Stimulated activated CD8-positive, alpha-beta memory T cell treated with anti-CD3 and anti-CD28 coated beads, Interleukin-7, amount 100 ng/mL, for 4 hours (primary cell): Measurements from ENCODE around the gene MRTFA.
A peak's percentile ranks its signal among the peaks of the same experiment; 100 is the strongest.

Source experiments
- DNase-seq, 2 donors: peaks; one replicate each; pipeline ENCODE4 v3.0.0-alpha.2; 2020; ENCODE audit warnings: low read depth in 2 of 2

Gene MRTFA

DNA sequence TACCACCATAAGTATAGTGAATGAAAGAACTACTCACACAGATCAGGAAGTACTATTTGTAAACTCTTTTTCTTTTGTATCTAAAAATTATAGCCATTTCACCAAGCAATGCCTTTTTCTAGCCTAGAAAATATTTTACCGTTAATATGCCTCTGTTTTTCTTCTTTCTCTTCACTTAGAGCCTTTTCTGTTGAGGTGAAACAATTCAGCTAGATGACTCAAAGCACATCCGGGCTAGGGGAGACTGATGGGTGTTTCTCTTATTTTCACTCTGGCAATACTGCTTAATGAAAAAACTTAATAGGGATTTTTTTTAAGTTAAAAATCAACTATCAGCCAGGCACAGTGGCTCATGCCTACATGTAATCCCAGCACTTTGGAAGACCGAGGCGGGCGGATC is 172.8 kb downstream of the MRTFA start:
- DNase-seq: no peak

DNA sequence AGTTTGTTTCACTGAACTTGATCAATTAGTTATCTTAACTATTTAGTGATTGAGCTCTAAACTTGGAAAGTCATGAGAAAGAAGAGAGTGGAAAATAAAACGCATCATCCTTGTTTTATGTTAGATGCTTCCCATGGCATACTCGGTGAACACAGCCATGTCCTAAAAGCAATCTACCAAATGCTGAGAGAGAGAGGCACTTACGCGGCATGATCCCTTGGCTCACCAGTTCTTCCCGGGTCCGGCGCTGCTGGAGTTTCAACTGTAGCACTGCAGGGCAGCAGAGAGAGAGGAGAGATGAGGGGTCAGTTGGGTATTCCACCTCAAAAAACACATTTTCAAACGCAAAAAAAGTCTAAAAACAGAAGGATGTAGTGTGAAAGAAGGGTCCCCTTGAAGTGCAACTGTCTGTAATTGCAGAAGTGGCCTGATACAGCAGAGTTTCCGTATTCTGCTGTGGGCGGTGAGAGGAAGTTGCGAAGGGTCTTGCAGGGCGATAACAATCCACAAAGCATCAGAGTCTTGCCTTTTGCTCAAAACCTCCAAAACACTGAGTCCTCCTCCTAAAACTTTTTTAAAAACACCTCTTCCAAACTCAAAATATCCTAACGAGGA is 173.4 kb downstream of the MRTFA start:
- DNase-seq: peak; percentile 26 to 43

DNA sequence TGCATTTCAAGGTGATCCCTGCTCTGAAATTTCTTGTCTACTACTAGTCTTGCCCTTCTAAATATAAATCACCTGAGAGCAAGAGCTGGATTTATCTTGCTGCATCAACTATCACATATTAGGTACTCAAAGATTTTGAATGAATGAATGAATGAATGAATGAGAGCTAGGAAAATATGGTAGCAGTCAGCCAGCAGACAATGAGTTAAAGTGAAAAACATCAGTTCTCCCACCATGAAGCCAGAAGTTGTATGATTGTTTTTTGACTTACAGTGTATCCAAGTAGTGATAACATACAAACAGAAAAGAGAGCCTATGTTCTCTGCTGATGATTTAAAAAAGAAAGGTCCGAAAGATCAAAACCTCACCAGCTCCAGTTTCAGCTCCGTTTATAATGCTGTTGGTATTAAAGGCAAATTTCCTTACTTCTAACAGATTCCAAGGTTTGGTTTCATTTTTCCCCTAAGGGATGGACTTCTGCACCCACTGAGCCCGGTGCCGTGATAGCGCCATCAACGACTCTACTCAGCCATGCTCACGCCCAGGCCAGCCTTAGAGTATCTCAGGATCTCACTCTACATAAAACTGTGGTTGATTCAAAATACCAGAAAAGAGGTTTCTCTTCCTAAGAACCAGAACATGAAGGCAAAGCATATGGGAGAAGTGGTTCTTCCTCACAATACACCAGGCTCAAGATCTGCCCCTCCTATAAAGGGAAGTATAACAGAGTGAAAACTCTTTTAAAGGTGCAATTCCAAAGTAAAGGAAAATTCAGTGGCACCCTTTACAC is 174.1 kb downstream of the MRTFA start:
- no peak for DNase-seq

DNA sequence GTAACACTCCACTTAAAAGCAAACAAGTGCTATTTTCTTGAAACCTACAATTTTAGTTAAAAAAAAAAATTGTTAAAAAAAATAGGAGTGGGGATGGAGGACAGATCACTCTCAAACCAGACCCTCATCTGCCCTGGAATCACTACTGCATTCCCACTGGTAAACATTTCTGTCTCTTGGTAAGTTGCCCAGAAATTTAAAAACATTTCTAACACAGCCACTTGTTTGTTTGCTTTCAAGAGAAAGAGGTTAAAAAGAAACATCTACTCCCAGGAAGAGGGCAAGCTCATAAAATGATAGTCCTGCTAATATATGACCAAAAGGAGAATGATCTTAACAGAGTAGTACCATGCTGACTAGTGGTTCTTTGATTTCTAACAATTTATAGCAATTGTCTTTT is 182.8 kb downstream of the MRTFA start:
- no peak for DNase-seq

DNA sequence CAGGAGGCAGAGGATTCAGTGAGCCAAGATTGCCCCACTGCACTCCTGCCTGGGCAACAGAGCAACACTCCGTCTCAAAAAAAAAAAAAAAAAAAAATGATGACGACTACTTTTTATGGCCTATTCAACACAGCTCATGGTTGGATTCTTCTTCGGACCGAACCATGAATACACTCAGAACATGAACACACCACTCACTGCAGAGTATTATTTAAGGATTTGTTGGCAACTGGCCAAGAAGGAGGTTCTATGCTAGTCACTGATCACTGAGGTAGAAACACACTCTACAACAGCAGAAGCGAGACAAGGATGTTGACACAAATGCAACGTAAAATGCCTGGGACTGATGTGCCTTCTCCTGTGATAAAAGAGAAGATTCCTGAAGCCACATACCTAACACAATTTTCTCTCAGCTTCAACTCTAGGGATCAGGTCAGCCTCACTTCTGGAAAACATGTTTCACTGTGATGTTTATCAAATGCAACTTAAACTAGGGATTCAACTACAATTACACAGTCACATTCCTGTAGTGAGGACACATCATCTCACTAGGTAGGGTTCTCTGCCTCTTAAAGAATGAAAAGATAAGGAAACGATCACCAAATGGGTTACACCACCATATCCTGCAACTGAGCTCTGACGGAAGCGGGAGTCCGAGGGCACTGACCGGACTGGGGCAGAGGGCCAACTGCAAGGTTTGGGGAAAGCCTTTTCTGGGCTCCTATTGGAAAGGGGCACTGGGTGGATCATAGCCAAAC is 183.6 kb downstream of the MRTFA start:
- no peak for DNase-seq

DNA sequence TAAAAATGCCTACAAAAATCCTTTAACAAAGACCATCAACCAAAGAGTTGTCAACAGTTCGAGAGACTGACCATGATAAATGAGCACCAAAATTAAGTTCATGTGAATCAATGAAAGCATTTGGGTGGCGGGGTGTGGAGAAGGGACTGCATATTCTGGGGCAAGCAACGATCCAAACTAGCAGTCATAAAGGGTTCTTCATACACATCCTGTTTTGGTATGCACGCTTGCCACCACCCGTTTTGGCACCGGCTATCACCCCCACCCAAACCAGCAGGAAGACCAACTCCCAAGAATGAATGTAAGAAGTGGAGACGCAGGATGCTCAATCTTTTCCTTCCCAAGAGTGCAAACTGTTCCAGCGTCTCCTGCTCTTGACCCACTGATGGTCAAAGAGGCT is 185.3 kb downstream of the MRTFA start:
- DNase-seq: no peak

DNA sequence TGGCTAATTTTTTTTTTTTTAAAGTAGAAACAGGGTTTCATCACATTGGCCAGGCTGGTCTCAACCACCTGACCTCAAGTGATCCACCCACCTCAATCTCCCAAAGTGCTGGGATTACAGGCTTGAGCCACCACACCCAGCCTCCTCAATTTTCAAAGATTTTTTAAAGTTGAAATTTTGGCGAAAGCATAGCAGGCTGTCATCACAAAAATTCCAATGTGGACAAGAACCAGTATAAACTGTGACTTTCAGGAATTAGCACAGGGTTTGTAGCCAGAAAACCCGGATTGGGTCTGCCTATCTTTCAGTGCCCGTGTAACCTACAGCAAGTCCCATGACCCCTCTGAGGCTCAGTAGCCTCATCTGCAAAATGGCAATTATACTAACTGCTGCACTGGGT is 185.9 kb downstream of the MRTFA start:
- DNase-seq: no peak

DNA sequence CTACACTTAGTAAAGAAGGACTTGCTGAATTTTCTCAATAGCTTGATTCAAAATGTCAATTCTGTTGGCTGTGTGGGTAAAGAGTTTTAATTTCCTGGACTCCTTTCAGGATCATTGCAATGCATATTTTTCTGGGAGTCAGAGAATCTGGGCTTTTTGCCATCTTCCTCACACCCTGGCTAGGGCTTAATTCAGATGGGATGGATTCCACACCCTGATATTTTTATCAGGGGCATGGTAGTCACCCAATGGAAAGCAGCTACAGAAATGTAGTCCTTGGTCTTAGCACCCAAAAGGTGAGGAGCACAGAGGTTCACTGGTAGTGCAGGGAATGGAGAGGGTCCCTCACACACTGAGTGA is 186.9 kb downstream of the MRTFA start:
- no peak for DNase-seq

DNA sequence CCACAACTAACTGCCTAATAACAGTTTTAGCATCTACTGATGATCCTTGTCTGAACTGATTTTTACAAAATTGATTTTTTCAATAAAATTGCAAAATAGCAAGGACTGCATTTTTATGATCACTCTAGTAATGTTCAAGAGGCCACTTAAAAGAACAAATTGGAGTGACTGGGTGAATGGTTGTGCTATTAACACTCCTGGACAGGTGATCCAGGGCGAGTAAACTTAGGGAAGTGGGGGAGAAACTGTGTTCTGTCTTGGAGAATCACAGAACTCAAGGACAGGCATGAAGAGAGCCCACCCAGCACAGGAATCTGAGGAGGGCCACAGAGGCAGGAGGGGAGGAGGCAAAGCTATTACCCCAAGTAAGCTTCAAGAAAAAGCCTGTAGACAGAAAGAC is 190.3 kb downstream of the MRTFA start:
- DNase-seq: no peak

DNA sequence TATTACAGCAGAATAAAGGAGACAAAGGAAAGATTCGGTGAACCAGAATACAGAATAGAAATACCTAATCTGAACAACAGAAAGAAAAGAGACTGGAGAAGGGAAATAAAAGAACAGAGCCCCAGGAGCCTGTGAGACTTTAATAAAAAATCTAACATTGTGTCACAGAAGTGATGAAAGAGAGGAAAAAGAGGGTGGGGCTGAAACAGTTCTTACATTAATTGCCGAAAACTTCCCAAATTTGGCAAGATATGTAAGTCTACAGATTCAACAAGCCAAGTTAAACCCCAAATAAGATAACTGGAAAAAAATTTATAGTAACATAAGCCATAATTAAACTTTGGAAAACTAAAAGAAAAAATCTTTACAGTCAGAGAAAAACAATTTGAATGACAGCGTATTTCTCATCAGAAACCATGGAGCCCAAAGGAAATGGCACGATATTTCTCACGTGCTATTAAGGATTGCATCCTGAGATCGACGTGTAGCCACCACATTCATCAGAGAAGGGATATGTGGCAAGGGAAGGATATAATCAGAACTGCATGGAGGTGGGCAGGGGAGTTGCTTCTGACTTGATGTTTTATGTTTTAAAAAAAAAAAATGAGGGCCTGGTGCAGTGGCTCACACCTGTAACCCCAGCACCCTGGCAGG is 192.2 kb downstream of the MRTFA start:
- DNase-seq: no peak

DNA sequence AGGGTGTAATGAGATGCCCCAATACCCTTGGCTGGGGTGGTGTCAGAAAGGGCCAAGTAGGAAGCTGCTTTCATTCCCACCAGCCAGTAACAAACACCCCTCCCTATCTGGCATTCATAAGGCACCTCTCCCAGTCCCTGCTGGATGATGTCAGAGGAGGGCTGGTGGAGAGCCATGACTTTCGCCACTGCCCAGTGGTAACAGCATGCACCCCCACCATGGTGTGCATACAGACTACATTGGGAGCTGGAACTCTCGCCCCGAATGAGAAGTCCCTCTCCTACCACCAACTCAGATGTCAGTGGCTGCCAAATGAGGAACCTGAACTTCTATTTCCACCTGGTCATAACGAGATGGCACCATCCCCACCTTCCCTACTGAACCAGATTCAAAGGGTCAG is 192.8 kb downstream of the MRTFA start:
- DNase-seq: no peak

DNA sequence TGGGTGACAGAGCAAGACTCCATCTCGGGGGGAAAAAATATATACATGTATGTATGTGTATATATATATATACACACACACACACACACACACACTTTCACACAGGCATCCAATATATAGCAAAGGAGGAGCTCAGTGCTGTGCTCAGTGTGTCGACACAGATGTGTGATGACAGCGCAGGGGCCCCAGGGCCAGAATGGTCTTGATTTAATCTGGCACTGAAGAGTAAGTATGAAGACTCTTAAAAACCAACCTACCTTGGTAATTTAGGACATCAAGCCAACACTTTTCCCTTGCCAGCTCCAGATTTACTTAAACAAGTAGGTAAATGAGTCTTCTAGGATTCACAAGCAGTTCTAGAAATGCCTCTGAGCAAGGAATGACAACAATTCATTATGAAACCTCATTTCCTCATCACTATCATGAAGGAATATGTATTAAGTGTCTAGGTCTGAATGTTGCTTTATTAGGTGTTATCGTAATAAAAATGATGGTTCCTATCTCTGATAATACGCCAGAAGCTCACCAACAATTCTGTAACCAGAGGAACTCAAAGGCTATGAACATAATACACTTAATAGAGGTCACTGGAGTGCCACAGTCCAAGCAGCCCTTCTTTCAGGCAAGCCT is 194.6 kb downstream of the MRTFA start:
- no peak for DNase-seq

DNA sequence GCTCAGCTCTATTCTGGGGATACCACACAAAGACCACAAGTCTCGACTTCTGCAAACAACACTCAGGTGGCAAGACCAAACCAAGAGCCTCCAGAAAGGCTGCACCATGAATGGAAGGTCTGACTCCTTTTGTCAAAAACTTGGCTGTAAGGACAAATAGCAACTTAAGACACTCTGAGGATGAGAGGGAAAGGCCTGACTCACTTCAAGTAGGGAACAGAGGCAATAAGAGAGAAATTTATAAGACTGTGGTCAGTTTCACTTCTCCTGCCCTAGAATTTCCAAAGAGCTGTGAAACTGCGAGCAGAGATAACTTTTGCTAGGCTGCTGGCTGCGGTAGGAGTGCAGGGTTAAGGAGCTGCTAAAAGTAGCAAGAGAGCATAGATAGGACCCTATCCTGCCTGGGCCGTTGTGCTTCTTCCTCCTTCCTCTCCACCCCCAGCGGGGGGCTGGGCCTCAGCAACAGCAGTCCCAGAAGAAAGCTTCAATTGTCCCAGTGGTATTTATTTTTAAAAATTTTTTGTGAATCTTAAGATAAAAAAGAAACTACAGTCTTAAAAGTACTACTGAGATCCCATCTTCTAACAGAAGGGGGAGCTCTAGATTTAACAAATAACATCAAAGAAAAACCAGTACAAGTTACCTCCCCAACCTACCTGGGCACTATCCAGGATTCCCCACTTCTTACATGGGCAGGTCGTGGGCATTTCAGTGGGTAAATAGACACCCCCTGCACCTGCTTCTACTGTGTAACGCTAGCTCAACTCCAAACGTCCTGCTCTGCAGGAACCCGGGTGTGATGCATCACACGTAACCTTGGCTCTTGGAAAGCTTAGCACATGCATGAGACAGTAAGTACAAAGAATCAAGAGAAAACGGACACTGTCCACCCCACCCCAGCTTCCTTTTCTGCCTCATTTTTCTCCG is 199.8 kb downstream of the MRTFA start:
- DNase-seq: no peak

DNA sequence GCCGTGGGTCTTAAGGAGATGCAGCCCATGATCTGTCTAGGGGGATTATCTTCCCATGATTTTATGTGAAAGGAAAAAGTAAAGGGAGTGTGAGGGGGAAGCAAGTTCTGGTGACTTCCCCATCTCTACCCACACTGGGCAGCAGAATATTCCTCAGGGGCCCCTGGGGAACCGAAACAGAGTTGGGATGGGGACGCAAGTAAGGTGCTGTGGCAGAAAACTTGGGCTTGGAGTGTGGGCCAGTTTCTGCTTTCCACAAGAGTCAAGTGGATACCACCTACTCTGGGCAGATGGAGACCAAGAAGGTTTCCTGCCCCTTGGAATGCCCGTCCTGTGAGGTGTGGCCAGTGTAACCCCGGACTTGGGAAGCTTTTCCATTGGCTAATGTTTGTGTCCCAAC is 201.8 kb downstream of the MRTFA start:
- DNase-seq: no peak

DNA sequence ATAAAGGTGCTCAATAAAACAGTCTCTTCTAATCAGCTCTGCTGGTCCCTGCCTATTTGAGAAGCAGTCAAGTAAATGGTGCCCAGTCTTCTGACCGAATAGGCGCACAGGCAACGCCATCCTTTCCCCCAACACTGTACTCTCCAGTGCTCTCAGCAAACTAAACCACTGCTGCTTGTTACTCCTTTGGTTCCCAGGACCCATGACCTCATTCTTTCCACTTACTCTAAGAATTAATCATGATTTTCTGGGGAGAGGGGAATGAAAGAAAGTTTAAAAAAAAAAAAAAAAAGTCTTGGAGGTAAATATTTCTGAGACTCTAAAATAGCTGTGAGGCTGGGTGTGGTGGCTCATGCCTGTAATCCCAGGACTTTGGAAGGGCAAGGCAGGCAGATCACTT is 202.4 kb downstream of the MRTFA start:
- DNase-seq: no peak

DNA sequence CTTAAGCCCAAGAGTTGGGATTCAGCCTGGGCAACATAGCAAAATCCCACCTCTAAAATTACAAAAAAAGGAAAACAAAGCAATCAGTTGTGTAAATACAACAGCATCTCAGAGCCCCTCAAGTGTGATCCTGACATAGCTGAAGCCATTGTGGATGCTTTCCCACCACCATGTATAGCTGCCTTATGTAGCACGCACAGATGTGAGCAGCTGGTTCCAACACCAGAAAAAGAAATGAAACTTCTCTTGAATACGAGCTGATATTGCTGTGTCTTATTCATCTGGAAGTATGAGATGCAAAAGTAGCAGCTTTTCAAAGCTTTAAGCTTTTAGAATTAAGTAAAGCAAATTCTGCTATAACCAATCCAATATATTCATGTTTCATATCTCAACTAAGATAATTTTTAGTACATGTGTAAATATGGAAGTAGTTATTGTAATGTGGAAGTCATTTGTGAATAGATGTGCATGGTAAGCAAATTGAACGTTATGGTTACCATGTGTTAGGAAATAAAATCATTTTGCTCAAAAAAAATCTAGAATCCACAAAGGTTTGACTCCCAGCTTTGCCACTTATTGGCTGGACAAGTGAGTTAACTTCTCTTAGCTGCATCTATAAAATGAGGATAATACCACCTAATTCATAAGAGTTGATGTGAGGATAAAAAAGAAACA is 203.0 kb downstream of the MRTFA start:
- DNase-seq: no peak

DNA sequence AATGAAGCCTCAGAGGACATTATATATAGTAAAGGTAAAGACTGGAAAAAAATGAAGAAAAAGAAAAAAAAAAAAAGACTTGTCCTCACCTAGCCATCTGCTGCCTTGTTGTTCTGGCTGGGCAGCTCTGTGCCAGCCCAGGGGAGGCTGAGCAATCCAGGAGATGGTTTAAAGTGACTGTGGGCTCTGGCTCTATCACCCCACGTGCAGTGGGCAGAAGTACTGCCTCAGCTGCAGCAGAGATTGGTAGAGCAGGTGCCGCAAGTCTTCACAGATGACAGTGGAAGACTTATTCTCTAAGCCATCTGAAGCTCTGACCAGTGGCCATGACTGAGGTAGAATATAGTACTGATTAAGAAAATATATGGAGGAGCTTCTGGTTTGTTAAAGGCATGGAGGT is 203.9 kb downstream of the MRTFA start:
- DNase-seq: no peak

DNA sequence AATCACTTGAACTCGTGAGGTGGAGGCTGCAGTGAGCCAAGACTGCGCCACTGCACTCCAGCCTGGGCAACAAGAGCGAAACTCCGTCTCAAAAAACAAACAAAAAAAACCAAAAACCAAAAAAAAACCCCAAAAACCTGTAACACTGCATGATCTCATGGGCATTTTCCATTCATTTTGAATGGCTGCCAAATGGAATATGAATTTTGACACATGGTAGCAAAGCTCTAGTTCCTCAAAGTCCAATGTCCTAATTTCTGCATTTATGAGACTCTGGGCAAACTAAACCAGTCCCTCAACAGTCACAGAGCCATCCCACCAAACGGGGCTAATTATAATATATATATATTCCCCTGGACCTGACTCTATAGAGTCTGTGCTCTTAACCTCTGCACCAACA is 204.4 kb downstream of the MRTFA start:
- no peak for DNase-seq

DNA sequence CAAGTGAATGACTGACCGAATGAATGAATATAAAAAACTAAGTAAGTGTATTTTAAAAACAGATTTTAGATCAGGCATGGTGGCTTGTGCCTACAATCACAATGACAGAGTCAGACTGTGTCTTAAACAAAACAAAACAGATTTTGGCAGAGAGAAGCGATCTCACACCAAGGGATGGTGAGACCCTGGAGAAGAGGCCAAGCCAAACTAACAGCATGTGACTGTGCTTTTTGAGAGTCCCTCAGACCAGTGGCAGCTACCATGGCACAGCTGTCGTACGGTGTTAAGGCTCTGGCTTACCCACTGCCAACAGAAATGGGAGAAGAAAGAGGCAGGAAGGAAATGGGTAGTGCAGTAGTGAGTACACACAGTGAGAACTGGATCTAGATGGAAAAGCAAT is 205.5 kb downstream of the MRTFA start:
- no peak for DNase-seq

DNA sequence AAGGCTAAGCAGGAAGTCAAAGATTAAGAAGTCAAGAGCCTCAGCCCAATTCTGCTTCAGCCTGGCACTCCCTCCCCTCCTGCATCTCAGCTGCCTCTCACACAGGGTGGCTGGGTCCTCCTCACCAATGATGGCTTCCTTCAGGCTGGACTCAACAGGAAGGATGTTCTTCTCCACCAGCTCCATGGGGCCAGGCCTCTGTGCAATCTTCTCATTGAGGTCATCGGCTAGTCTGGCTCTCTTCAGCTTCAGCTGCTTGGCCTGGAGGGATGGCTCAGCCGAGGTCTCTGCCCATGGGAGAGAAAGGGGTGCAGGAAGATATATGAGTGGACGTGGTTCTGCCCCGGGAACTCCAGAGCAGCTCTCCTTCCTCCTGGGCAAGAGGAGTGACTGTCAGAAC is 207.0 kb downstream of the MRTFA start:
- DNase-seq: no peak
